T-helper 17 cell (primary cell): Measurements from ENCODE around the gene JAK1. TPM values are rescaled to one million over a fixed set of nuclear protein-coding genes. Genes with fewer than 3 reads are reported as not detected.
"Not testable (repeated sequence)": the region's sequence is repeated elsewhere in the genome, so short reads cannot be mapped to it uniquely, and the experiment has no call there.

Source experiments
- ATAC-seq: fragments of 150-1000 bp; cut with Tn5 transposase; 2 replicates; pipeline ENCODE4 v1.10.0; 2021; ENCODE audit warnings: mild to moderate bottlenecking, moderate library complexity
- DNase-seq, 3 donors: peaks; one replicate each; pipeline versions ENCODE4 v3.0.0 to v3.0.0-alpha.2; 2020 to 2021
- H3K9me3 ChIP-seq: one replicate; pipeline ENCODE4 v1.7.0; 2013; ENCODE audit warnings: low read length, mild to moderate bottlenecking; ENCODE audit not compliant: control insufficient read depth, poor library complexity, severe bottlenecking
- H3K27ac Mint-ChIP-seq: one replicate; pipeline ENCODE4 v1.8.0; 2022; ENCODE audit warnings: mild to moderate bottlenecking, moderate library complexity, mixed read lengths
- H3K27me3 Mint-ChIP-seq: one replicate; pipeline ENCODE4 v1.8.0; 2022; ENCODE audit warnings: mixed read lengths
- H3K36me3 Mint-ChIP-seq: one replicate; pipeline ENCODE4 v1.8.0; 2022; ENCODE audit warnings: low read depth, mixed read lengths
- H3K4me1 Mint-ChIP-seq: one replicate; pipeline ENCODE4 v1.8.0; 2022; ENCODE audit warnings: mild to moderate bottlenecking, mixed read lengths
- H3K4me3 Mint-ChIP-seq: one replicate; pipeline ENCODE4 v1.8.0; 2022; ENCODE audit warnings: mild to moderate bottlenecking, moderate library complexity, mixed read lengths
- total RNA-seq, 4 donors: library from RNA in 2 of 4; stranded (reverse) in 2 of 4; gene quantifications; one replicate each; pipeline ENCODE4 v1.2.3 and lab custom pipeline; 2022 to 2026

The JAK1 gene
- 100 to 1,000 TPM; 246 to 317 TPM for total RNA-seq
- 642 to 913 reads per million in 2 donors for total RNA-seq (lab: John Stamatoyannopoulos, UW)

DNA sequence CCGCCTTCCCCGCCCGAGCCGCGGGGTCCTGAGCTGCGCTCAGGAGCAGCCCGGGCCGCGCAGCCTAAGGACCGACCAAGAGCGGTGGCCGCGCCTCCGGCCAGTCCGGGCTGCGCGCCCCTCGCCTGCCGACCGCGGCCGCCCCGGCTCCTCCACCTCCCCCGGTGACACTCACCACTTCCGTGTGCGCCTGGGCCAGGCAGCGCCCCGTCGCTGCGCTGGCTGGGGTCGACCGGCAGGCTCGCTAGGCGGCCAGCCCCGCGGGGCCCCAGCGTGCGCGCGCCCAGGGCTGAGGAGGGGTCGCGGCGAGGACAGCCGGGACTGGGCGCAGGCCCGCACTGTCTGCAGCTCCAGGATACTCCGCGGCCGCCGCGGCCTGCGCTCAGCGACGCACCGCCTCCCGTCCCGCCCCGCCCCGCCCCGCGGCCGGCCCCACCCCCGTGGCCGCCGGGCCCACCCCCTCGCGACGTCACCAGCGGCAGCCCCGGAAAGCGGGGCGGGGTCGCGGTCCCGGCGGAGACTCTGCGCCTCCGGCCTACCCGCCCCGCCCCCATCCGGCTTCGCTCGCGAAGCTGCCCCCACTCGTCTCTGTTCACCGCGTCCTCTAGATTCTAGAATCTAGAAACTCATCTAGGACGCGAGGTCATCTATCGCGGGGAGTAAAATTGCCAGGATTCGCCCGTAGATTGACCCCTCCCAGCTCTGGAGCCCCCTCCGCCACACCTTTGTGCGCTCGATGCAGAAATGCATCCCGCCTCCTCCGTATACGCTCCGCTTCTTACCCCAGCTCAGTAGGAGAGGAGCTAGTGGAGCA is at the start of gene JAK1:
Gene JAK1 (minus strand): TSS at position 392 of the 814 bp plus-strand sequence. CDS start 80,285 bp downstream, outside the sequence.
- H3K27ac Mint-ChIP-seq, result peak within 1 kb of the TSS; percentile 98
- peaks cover 2% of the 10 kb centered on the region for H3K9me3 ChIP-seq
- H3K27me3 Mint-ChIP-seq, result no peaks in the 10 kb centered on the region
- H3K4me1 Mint-ChIP-seq, result peaks cover 50% of the 10 kb centered on the region
- ATAC-seq, result peak; percentile 82
- peak; percentile 85 to 97 (median 91) for DNase-seq
- H3K36me3 Mint-ChIP-seq, result no peaks in the 10 kb centered on the region
- H3K4me3 Mint-ChIP-seq, result peak within 1 kb of the TSS; percentile 94

DNA sequence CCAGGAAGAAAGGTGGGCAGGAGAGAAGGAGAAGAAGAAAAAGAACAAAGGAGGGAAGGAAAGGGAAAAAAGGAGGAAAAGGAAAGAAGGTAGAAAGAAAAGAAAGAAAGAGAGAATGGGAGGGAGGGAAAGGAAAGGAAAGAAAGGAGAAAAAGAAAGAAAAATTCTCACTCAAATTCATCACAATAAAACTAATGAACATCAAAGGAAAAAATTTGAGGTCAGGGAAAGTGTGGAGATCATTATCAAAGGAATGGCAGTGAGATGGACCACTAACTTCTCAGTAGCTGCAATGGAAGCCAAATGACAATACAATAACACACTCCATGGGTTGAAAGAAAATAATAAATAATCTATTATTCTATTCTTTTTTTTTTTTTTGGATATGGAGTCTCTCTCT is 48.0 kb upstream of the JAK1 start:
- no peaks in the 10 kb centered on the region for H3K9me3 ChIP-seq
- Mint-ChIP-seq H3K4me3 (no peak overlapping the region), H3K36me3 (no peaks in the 10 kb centered on the region), H3K4me1 (peaks cover 18% of the 10 kb centered on the region), H3K27ac (no peak overlapping the region), H3K27me3 (no peaks in the 10 kb centered on the region)
- DNase-seq (no peak), ATAC-seq (no peak)

DNA sequence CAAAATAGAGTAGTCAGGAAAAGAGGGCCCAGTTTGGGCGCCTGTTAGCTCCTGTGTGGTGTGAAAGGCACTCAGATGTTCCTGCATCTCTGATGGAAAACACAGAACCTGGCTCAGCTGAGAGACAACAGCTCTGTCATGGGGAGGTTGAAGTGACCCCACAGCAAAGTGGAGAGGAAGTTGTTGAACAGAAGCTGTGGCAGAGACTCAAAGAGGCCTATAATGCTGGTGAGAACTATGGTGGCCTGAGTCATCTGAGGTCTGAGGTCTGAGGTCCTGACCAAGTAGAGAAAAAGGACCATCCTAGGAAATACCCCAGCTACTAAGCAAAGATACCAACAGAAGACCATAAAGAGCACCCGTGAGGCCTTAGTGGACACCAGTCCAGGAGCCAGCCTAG is 45.6 kb upstream of the JAK1 start:
- no peak for DNase-seq
- Mint-ChIP-seq H3K4me3 (no peak overlapping the region), H3K36me3 (no peaks in the 10 kb centered on the region), H3K4me1 (peaks cover 29% of the 10 kb centered on the region), H3K27ac (no peak overlapping the region), H3K27me3 (no peaks in the 10 kb centered on the region)
- no peaks in the 10 kb centered on the region for H3K9me3 ChIP-seq
- no peak for ATAC-seq

DNA sequence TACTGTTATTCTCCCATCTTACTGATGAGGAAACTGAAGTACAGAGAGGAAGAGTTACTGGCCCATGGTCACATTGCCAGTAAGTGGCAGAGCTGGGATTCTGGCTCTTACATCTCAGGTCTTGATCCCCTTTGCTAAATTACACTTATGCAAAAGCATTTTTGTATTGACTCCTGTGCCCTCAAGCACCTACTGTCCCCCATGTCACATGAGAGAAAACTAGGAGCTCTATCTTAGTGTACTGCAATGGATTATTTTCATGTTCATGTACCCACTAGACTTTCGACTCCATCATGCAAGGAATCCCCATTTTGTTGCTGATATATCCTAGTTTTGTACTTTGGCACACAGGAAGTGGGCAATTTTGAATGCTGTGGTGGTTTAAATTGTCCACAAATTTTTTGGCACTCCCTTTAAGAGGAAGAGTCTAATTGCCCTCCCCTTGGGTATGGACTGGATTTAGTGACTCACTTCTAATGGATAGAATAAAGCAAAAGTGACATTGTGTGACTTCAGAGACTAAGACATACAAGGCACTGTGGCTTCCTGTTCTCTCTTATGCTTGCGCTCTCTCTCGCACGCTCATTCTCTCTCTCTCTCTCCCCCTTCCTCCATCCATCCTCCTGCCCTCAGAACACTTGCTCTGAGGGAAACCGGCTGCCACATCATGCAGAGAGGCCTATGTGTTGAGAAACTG is 43.5 kb upstream of the JAK1 start:
- H3K27me3 Mint-ChIP-seq, result no peaks in the 10 kb centered on the region
- peaks cover 26% of the 10 kb centered on the region for H3K4me1 Mint-ChIP-seq
- DNase-seq (no peak), ATAC-seq (peak; percentile 12)
- no peaks in the 10 kb centered on the region for H3K9me3 ChIP-seq
- H3K4me3 Mint-ChIP-seq, result peak overlapping the region; percentile 28
- no peak overlapping the region for H3K27ac Mint-ChIP-seq
- H3K36me3 Mint-ChIP-seq, result no peaks in the 10 kb centered on the region

DNA sequence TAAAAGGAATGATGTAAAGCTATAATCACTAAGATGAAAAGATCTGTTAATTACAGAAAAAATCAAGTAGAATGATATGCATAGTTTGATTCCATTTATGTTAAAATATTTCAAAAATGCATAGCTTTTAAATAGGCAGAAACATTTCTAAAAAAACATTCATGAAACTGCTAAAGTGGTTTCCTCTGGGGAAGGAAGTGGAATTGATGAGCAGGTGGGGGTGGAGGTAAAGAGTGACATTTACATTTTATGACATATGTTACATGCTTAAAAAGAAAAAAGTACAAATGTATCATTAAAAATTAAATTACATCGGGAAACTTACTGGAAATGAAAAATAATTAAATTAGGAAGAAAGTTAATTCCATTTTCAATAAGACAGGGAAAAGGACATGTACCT is 42.8 kb upstream of the JAK1 start:
- Mint-ChIP-seq H3K4me3 (peak overlapping the region; percentile 66), H3K27me3 (no peaks in the 10 kb centered on the region), H3K36me3 (no peaks in the 10 kb centered on the region), H3K4me1 (peaks cover 26% of the 10 kb centered on the region), H3K27ac (no peak overlapping the region)
- no peaks in the 10 kb centered on the region for H3K9me3 ChIP-seq
- ATAC-seq (peak; percentile 48), DNase-seq (no peak)

DNA sequence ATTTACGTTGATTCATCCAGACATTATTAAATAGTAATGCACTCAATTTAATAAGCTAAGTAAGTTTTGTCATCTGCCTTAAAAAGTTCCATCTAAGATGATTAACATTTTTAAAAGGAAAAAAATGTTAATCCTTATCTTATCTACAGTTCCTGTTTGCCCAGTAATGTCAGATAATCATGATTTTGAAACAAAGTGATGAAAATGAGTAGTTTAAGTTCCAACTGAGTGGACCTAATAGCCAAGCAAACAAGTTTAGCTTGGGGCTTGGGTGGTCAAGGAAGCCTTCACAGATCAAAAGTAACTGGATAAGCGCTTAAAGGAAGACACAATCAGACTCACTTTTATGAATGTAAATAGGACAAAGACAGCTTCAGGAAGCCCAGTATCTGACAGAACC is 40.5 kb upstream of the JAK1 start:
- H3K4me1 Mint-ChIP-seq, result peaks cover 36% of the 10 kb centered on the region
- no peaks in the 10 kb centered on the region for H3K9me3 ChIP-seq
- no peak for DNase-seq
- no peaks in the 10 kb centered on the region for H3K27me3 Mint-ChIP-seq
- no peak for ATAC-seq
- H3K36me3 Mint-ChIP-seq, result no peaks in the 10 kb centered on the region
- no peak overlapping the region for H3K4me3 Mint-ChIP-seq
- peak overlapping the region; percentile 24 for H3K27ac Mint-ChIP-seq

GRCh38 chr1:65003316-65003664 is 36.9 kb upstream of the JAK1 start:
- no peak for ATAC-seq
- no peaks in the 10 kb centered on the region for H3K9me3 ChIP-seq
- Mint-ChIP-seq H3K27me3 (no peaks in the 10 kb centered on the region), H3K4me3 (peak overlapping the region; percentile 97), H3K4me1 (peaks cover 24% of the 10 kb centered on the region), H3K36me3 (no peaks in the 10 kb centered on the region), H3K27ac (peak overlapping the region; percentile 98)
- DNase-seq, result no peak

DNA sequence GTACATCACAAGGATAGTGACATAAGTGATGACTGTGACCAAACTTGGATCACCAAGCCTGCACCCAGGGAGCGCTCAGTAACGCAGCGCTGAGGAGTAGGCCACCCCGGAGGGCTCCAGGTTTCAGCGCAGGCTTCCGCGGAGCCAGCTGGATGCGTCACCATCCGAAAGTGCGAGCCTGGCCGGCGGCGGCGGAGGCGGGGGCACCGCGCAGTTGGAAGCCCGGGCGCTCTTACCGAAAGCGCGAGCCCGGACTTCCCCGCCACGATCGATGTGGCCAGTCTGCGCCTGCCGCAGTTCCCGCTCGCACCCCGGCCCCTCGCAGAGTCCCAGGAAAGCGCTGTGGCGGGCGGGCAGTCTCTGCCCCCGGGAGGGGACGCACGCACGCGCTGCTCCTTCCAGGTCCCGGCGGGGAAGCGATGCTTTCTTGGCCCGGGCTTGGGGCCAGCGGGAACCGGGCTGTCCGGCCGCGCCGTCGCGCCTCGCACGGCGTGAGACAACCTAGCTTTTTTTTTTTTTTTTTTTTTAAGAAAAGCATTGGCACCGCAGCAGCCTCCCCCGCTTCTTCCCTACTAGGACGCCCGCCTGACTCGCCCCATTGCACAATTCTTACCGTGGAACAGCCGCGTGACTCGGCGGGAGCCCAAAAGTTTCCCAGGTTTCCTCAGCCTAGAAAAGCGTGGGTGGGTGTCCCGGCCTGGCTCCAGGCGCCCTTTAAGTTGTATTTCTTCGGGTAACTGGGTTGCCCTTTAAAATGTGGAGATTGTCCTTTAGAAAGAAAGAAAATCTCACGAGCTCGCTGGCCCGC is 36.4 kb upstream of the JAK1 start:
- H3K27ac Mint-ChIP-seq, result peak overlapping the region; percentile 98

GRCh38 chr1:65002156-65002507 is 35.8 kb upstream of the JAK1 start:
- no peak for ATAC-seq
- Mint-ChIP-seq H3K4me1 (peaks cover 22% of the 10 kb centered on the region), H3K4me3 (peak overlapping the region; percentile 97), H3K27ac (peak overlapping the region; percentile 98), H3K36me3 (no peaks in the 10 kb centered on the region), H3K27me3 (no peaks in the 10 kb centered on the region)
- no peak for DNase-seq
- H3K9me3 ChIP-seq, result no peaks in the 10 kb centered on the region

More for the DNA sequence above, 36.4 kb upstream of the JAK1 start:
- peak; percentile 57 to 61 (median 59) for DNase-seq
- no peaks in the 10 kb centered on the region for H3K9me3 ChIP-seq
- peak; percentile 88 for ATAC-seq
- Mint-ChIP-seq H3K4me1 (peaks cover 22% of the 10 kb centered on the region), H3K36me3 (no peaks in the 10 kb centered on the region), H3K4me3 (peak overlapping the region; percentile 97), H3K27me3 (no peaks in the 10 kb centered on the region)

DNA sequence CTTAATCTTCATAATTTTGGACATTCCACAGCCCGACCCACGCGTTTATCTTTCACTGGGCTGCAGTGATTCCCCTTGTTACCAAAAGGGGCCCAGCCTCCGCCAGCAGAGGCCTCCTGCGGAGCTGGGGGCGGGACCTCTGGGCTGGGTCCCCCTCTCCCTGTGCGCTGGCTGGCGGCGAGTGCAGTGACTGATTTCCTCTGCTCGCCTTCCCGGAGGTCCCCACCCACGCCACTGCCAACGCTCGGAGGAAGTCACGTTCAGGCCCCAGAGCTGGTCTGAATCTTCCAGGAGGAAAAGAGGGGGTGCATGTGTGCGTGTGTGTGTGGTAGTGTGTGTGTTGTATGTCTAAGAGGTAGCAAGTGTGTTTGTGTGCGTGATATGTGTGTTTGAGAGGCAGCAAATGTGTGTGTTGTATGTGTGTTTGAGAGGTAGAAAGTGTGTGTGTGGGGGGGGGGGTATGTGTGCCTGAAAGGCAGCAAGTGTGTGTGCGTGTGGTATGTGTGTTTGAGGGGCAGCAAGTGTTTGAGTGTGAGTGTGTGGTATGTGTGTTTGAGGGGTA is 35.0 kb upstream of the JAK1 start:
- H3K9me3 ChIP-seq, result no peaks in the 10 kb centered on the region
- Mint-ChIP-seq H3K27me3 (no peaks in the 10 kb centered on the region), H3K36me3 (no peaks in the 10 kb centered on the region), H3K4me3 (peak overlapping the region; percentile 97), H3K4me1 (peaks cover 22% of the 10 kb centered on the region), H3K27ac (peak overlapping the region; percentile 98)
- ATAC-seq (peak; percentile 66), DNase-seq (peak; percentile 50 to 63 (median 61))

- not testable (repeated sequence) for H3K27ac Mint-ChIP-seq, ATAC-seq, H3K4me3 Mint-ChIP-seq, H3K9me3 ChIP-seq, H3K27me3 Mint-ChIP-seq, H3K36me3 Mint-ChIP-seq, DNase-seq
- peaks cover 19% of the 10 kb centered on the region for H3K4me1 Mint-ChIP-seq
Observed at GRCh38 chr1:64998425-64998948, 32.1 kb upstream of the JAK1 start.

- Mint-ChIP-seq H3K4me1 (peaks cover 7% of the 10 kb centered on the region), H3K27ac (no peak overlapping the region), H3K4me3 (no peak overlapping the region), H3K36me3 (no peaks in the 10 kb centered on the region), H3K27me3 (no peaks in the 10 kb centered on the region)
- no peaks in the 10 kb centered on the region for H3K9me3 ChIP-seq
- DNase-seq (no peak), ATAC-seq (no peak)
Observed at GRCh38 chr1:64996541-64997257, 30.4 kb upstream of the JAK1 start.
